Uterus (tissue), 2 donors: ENCODE data around the gene RNF217.

Experiments
- CTCF ChIP-seq, 4 experiments: fragments of 200-600 bp in 2 of 4; fragments of 450-650 bp in 2 of 4; sonication (generic) in 2 of 4; IDR thresholded peaks; one replicate each; pipeline ENCODE4 v1.5.1; 2016 to 2019; ENCODE audit warnings: antibody characterized with exemption in 4 of 4, mild to moderate bottlenecking in 2 of 4, moderate library complexity in 1 of 4
- POLR2A ChIP-seq, 2 donors: fragments of 450-650 bp; IDR thresholded peaks; one replicate each; pipeline ENCODE4 v1.6.1; 2016; ENCODE audit warnings: antibody characterized with exemption in 2 of 2, mild to moderate bottlenecking in 1 of 2, moderate library complexity in 1 of 2

GRCh38 chr6:125027287-125027686 is 65.0 kb downstream of the RNF217 start:
- TF ChIP-seq CTCF (IDR thresholded peaks at IDR 0.05) (no peak), POLR2A (IDR thresholded peaks at IDR 0.05) (no peak)
